NCI-H1092 treated with DMSO at 0.1 percent for 48 hours (cell line): ENCODE results near the gene YY1.
A peak's percentile ranks its signal among the peaks of the same experiment; 100 is the strongest.
"Not testable (repeated sequence)": the region's sequence is repeated elsewhere in the genome, so short reads cannot be mapped to it uniquely, and the experiment has no call there.

ENCODE experiments used
- DNase-seq: peaks from one replicate; lab custom pipeline; 2025; lab: John Stamatoyannopoulos, UW

Gene YY1

GRCh38 chr14:100296106-100296651, 57.2 kb downstream of the YY1 start:
- DNase-seq = no peak

- not testable (repeated sequence) for DNase-seq
Measured at GRCh38 chr14:100296729-100297128, 57.8 kb downstream of the YY1 start.

DNA sequence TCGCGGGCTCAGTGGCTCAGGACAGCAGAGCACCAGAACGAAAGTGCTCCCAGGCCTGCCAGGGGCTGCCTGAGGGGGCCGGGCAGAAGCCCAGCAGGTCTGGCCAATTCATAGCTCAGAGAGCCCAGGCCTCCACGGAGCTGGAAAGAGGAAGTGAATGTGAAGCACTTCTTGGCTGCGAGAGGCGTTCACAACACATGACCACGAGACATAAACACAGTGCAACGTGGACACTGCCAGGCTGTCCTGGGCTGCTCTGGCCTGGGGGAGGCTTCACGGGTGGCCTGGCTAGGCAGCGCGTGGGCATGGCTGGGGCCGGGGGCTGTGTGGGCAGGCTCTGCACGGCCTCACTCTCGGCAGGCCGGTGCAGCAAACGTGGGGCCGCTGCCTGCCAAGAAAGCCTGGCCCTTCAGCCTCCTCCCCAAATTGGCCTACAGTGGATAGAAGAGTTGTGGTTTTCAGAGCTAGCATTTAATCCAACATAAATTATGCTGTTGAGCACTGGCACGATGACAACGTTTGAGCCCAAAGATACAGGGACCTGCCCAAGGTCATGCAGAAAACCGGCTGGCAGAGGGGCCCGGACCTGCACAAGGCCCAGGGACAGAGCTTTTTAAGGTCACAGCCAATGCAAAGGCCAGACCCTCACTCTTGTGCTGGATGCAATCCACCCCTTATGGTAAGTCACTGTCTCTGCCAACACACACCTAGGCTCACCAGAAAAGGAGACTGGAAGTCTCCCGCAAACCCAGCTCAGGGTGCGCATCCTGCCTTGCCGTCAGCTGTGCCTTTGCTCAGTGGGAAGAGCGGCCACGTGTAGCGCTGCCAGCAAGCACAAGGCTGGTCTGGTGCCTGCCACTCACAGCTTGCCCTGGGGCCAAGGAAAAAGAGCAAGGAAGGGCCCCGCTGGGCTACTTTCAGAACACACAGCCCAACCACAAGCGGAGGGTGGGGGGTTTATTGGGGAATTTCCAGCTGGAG, 58.7 kb downstream of the YY1 start:
- no peak for DNase-seq

DNA sequence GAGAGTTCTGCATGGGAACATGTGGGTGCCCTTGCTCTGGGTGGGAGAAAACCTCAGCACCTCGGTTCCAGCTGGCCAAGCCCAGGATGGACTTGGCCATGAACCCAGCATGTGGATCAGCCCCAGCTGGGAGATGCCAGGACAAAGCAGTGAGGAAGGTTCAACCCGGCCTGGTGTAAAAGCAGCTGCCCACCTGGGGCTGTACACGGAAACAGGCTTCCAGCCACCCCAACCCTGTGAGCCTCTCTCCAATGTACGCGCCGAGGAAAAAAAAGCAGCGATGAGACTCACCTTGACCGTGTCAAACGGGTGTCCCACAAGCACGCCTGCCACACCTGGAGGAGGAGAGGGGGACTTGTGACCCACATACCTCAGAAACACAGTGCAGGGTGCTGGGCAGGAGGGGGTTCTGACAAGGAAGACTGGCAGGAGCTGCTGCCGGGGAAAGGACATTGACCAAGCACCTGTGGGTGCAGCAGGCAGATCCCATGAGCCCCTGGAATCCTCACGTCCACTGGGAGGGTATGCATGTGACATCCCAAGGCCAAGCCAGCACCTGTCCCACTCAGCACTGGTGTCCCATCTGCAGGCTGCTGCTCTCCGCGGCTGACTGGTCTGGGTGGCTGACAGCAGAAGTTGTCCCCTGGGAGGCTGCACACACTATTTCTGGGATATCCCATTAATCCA, 59.8 kb downstream of the YY1 start:
- no peak for DNase-seq

GRCh38 chr14:100299238-100299560, 60.3 kb downstream of the YY1 start:
- no peak for DNase-seq

GRCh38 chr14:100302616-100303015, 63.7 kb downstream of the YY1 start:
- no peak for DNase-seq

DNA sequence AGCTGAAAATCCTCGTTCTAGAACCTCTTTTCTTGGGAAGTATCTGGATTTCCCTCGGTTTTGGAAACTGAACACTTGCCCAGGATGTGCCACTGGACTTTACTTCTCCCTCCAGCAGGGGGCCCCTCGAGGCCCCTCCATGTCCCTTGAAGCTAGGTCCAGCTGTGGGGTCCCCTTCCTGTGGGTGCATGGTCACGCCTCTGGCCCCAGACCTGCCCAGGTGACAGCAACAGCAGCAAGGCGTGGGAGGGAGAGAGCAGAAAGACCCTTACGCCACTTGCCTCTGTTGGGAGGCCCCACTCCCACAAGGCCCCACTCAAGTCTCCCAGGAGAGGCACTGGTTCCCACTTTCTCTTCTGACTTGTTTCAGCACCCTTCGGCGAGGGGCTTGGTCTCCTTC, 64.2 kb downstream of the YY1 start:
- no peak for DNase-seq

DNA sequence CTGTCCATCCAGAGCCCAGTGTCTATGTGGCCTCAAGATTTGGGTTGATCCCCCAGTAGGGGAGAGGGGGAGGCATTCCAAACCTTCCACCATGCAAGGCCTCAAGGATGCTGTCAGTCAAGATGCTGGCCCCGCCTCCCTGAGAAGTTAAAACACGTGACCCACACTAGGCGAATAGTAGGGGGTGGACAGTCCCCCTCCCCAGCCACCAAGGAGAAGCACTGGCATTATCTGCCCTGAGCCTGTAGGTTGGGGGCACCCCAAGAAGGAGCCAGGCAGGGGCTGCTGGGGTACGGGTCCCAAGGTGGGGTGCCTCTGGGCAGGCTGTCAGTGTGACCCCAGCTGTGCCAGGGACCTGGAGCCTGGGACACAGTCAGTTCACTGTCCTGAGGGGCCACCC, 65.0 kb downstream of the YY1 start:
- DNase-seq = no peak

- DNase-seq = peak; percentile 60
Measured at GRCh38 chr14:100304825-100305323, 65.9 kb downstream of the YY1 start.

DNA sequence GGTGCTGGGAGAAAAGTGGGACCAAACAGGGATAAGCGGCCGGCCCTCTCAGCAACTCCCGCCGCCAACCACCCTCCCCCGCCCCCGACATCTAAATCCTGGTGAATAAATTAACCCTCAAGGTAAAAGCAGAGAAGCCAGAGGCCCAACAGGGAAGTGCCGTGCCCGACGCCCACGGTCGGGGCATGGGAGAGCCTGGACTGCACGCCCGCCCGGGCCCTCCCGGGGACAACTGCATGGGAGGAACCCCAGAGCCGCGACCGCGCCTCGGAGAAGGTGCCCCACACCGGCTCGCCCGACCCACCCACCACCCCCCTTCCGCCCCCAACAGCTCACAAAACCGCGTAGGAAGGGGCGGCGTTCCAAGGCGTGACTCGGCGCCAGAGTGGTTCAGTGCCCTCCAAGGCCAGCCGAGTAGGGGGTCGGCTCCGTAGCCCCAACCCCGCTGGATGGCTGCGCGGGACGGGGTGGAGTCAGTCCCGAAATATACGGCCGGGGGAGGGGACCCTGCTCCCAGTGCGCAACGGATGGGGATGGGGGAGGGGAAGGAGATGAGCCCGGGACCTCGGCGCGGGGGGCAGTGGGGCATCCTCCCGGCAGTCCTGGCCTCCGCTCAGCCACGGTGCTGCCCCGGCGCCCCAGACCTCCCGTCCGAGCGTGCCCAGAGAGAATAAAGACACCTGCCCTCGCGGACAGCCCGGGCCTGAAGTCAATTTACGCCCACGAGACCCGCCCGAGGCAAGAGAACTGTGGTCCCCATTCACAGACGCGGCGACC, 66.6 kb downstream of the YY1 start:
- DNase-seq = peak; percentile 17

DNA sequence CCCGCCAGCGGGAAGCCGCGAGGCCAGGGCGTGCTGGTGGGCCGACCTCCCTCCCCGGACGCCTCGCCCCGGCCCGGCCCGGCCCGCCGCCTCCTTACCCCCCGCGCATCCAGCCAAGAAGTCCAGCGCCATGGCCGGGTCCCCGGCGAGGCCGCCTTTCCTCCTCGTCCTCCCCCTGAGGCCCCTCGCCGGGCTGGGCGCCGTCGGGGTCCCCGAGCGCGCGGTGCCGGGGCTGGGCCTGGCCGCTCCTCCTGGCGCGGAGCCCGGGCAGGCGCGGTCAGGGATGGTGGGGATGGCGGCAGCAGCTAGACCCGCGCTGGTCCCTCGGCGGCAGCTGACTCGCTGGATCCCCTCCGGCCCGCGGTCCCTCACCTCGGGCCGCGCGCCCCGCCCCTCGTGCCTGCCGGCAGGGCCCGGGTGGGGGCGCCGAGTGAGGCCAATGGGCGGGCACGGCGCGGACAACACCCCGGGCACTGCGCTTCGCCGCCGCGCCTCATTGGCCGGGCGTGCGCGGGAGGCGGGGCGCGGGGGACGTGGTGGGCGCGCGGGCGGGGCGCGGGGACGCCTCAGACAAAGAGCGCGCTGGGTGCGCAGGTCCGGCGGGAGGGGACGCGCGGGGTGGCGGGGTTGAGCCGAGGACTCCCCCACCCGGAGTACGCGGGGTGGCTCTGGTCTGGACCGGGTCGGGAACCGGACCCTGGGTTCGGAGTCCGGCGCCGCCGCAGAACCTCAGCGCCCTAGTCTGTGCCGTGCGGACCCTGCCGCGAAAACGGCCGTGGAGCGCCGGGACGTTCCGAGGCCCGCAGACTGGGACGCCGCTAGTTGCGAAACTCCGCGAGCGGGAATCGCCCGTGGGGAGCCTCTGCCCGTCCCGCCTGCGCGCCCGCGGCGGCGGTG, 67.4 kb downstream of the YY1 start, which contains the start of gene SLC25A29:
Gene SLC25A29 (minus strand): TSS at position 344 of the 897 bp plus-strand sequence. CDS start 212 bp downstream, at position 132.
- DNase-seq = peak; percentile 88

- DNase-seq = no peak
Measured at GRCh38 chr14:100306998-100307765, 68.2 kb downstream of the YY1 start.

- no peak for DNase-seq
Measured at GRCh38 chr14:100307766-100308426, 69.0 kb downstream of the YY1 start.

GRCh38 chr14:100308427-100308792, 69.5 kb downstream of the YY1 start:
- DNase-seq = not testable (repeated sequence)

- no peak for DNase-seq
Measured at GRCh38 chr14:100309028-100309737, 70.2 kb downstream of the YY1 start.

- not testable (repeated sequence) for DNase-seq
Measured at GRCh38 chr14:100312110-100312876, 73.3 kb downstream of the YY1 start.

- no peak for DNase-seq
Measured at GRCh38 chr14:100312877-100313400, 74.0 kb downstream of the YY1 start.
